Measurements from ENCODE around the gene SSBP4.

DNA sequence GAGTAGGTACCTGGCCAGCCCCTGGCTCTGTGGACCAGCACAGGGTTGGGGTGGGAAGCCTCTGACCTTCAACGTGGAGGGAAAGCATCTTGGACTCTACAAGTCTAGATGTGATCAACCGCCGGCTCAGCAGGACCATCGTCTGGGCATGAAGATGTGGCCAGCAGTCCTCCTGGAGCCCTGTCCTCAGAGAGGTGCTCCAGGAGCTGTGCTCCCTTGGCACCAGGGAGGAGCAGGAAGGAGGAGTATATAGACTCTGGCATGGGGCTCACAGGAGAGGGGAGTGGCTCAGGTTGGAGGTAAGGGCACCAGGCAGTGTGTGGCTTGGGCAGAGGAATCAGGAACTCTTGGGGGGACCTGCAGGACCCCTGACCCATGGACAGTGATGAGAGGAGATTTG is 37.1 kb downstream of the SSBP4 start:
- TF ChIP-seq, protein P1, sequence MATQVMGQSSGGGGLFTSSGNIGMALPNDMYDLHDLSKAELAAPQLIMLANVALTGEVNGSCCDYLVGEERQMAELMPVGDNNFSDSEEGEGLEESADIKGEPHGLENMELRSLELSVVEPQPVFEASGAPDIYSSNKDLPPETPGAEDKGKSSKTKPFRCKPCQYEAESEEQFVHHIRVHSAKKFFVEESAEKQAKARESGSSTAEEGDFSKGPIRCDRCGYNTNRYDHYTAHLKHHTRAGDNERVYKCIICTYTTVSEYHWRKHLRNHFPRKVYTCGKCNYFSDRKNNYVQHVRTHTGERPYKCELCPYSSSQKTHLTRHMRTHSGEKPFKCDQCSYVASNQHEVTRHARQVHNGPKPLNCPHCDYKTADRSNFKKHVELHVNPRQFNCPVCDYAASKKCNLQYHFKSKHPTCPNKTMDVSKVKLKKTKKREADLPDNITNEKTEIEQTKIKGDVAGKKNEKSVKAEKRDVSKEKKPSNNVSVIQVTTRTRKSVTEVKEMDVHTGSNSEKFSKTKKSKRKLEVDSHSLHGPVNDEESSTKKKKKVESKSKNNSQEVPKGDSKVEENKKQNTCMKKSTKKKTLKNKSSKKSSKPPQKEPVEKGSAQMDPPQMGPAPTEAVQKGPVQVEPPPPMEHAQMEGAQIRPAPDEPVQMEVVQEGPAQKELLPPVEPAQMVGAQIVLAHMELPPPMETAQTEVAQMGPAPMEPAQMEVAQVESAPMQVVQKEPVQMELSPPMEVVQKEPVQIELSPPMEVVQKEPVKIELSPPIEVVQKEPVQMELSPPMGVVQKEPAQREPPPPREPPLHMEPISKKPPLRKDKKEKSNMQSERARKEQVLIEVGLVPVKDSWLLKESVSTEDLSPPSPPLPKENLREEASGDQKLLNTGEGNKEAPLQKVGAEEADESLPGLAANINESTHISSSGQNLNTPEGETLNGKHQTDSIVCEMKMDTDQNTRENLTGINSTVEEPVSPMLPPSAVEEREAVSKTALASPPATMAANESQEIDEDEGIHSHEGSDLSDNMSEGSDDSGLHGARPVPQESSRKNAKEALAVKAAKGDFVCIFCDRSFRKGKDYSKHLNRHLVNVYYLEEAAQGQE (IDR thresholded peaks at IDR 0.05; ENCODE audit: low read depth): no peak
- no peak for TF ChIP-seq MAX (IDR thresholded peaks at IDR 0.05)
- TF ChIP-seq EP300 (IDR thresholded peaks at IDR 0.05; ENCODE audit: borderline replicate concordance): no peak
- no peak for TF ChIP-seq TAF1 (IDR thresholded peaks at IDR 0.05; ENCODE audit: low read depth)
- TF ChIP-seq NFIC (IDR thresholded peaks at IDR 0.05): no peak
- TF ChIP-seq RAD21 (IDR thresholded peaks at IDR 0.05; ENCODE audit: low read depth): no peak
- TF ChIP-seq CREB1 (IDR thresholded peaks at IDR 0.05; ENCODE audit: low read depth): no peak
- no peak for TF ChIP-seq TEAD4 (IDR thresholded peaks at IDR 0.05)
- no peak for TF ChIP-seq YY1 (IDR thresholded peaks at IDR 0.05; ENCODE audit: low read depth)
- no peak for TF ChIP-seq CEBPB (IDR thresholded peaks at IDR 0.05)
- TF ChIP-seq ZBTB7A (IDR thresholded peaks at IDR 0.05; ENCODE audit: low read depth): no peak
- no peak for TF ChIP-seq FOXM1 (IDR thresholded peaks at IDR 0.05; ENCODE audit: borderline replicate concordance, low read depth)
- no peak for TF ChIP-seq EGR1 (IDR thresholded peaks at IDR 0.05)

Data from Ishikawa (cell line).